Fibroblast of skin of left biceps (primary cell): ENCODE data around the gene OSBPL10.

Experiments
- DNase-seq, 2 experiments: peaks; one replicate each; pipeline ENCODE4 v3.0.0-alpha.2; 2013; ENCODE audit warnings: low read depth in 2 of 2

OSBPL10 gene

GRCh38 chr3:31922962-31923361, 58.1 kb downstream of the OSBPL10 start:
- no peak for DNase-seq

- no peak for DNase-seq
Observed at GRCh38 chr3:31921837-31922236, 59.2 kb downstream of the OSBPL10 start.

- DNase-seq: no peak
Observed at GRCh38 chr3:31920310-31920709, 60.8 kb downstream of the OSBPL10 start.

GRCh38 chr3:31919528-31919927, 61.5 kb downstream of the OSBPL10 start:
- no peak for DNase-seq

GRCh38 chr3:31918179-31919150, 62.6 kb downstream of the OSBPL10 start:
- DNase-seq: no peak

- DNase-seq: no peak
Observed at GRCh38 chr3:31917303-31918005, 63.6 kb downstream of the OSBPL10 start.

GRCh38 chr3:31911643-31912042, 69.4 kb downstream of the OSBPL10 start:
- no peak for DNase-seq

- DNase-seq: no peak
Observed at GRCh38 chr3:31911124-31911523, 69.9 kb downstream of the OSBPL10 start.

GRCh38 chr3:31909455-31909854, 71.6 kb downstream of the OSBPL10 start:
- DNase-seq: no peak

GRCh38 chr3:31908391-31909097, 72.5 kb downstream of the OSBPL10 start:
- no peak for DNase-seq

GRCh38 chr3:31906182-31906581, 74.9 kb downstream of the OSBPL10 start:
- DNase-seq: no peak

GRCh38 chr3:31903686-31904431, 77.2 kb downstream of the OSBPL10 start:
- no peak for DNase-seq

- no peak for DNase-seq
Observed at GRCh38 chr3:31900583-31900982, 80.5 kb downstream of the OSBPL10 start.

GRCh38 chr3:31896648-31897433, 84.2 kb downstream of the OSBPL10 start:
- DNase-seq: no peak

GRCh38 chr3:31896026-31896425, 85.0 kb downstream of the OSBPL10 start:
- no peak for DNase-seq

GRCh38 chr3:31895471-31895870, 85.6 kb downstream of the OSBPL10 start:
- no peak for DNase-seq

GRCh38 chr3:31892916-31893573, 88.0 kb downstream of the OSBPL10 start:
- peak; percentile 13 to 21 for DNase-seq

- no peak for DNase-seq
Observed at GRCh38 chr3:31892500-31892899, 88.6 kb downstream of the OSBPL10 start.

- DNase-seq: no peak
Observed at GRCh38 chr3:31891876-31892455, 89.1 kb downstream of the OSBPL10 start.
